Adrenal gland (tissue), 12 donors: ENCODE data around the gene ATF5. TPM values are rescaled to one million over a fixed set of nuclear protein-coding genes. Genes with fewer than 3 reads are reported as not detected.
A peak's percentile ranks its signal among the peaks of the same experiment; 100 is the strongest.

Experiments
- DNase-seq, 7 donors: peaks; one replicate each; pipeline ENCODE4 v3.0.0-alpha.2; 2019 to 2020
- H3K27ac ChIP-seq, 5 donors: fragments of 200-600 bp; sonication (generic) in 4 of 5; 1 replicate in 3 of 5; 2 replicates in 2 of 5; pipeline versions ENCODE4 v1.5.1 to v1.8.0; 2016 to 2020; ENCODE audit warnings: mild to moderate bottlenecking in 1 of 5
- H3K27me3 ChIP-seq: fragments of 200-600 bp; 2 replicates; pipeline ENCODE4 v1.8.0; 2021
- H3K36me3 ChIP-seq, 2 donors: fragments of 200-600 bp; replicated peaks in 1 of 2; 1 replicate in 1 of 2; 2 replicates in 1 of 2; pipeline versions ENCODE4 v1.5.1 to v1.8.0; 2018 to 2022
- H3K4me1 ChIP-seq, 2 donors: fragments of 200-600 bp; replicated peaks in 1 of 2; 1 replicate in 1 of 2; 2 replicates in 1 of 2; pipeline versions ENCODE4 v1.5.1 to v1.8.0; 2018 to 2021
- H3K4me3 ChIP-seq, 4 donors: fragments of 200-600 bp; sonication (generic) in 3 of 4; one replicate each; pipeline ENCODE4 v1.5.1; 2016 to 2018
- H3K9me3 ChIP-seq, 3 donors: fragments of 200-600 bp; sonication (generic) in 1 of 3; replicated peaks in 1 of 3; 1 replicate in 2 of 3; 2 replicates in 1 of 3; pipeline versions ENCODE4 v1.5.1 to v1.8.0; 2016 to 2021
- CTCF ChIP-seq, 6 experiments: fragments of 450-650 bp in 4 of 6; fragments of 200-600 bp in 2 of 6; sonication (generic) in 1 of 6; IDR thresholded peaks; 1 replicate in 5 of 6; 2 replicates in 1 of 6; pipeline versions ENCODE4 v1.5.1 to v1.8.0; 2016 to 2021; ENCODE audit warnings: antibody characterized with exemption in 6 of 6, mild to moderate bottlenecking in 2 of 6, moderate library complexity in 1 of 6
- POLR2A ChIP-seq, 2 donors: fragments of 450-650 bp; IDR thresholded peaks; one replicate each; pipeline ENCODE4 v1.6.1; 2017; ENCODE audit warnings: antibody characterized with exemption in 2 of 2, mild to moderate bottlenecking in 2 of 2, moderate library complexity in 1 of 2
- WGBS, 4 donors: extraction: QIAGEN DNeasy Blood & Tissue Kit in 2 of 4; methylation state at CpG; one replicate each; pipeline versions ENCODE4 v1.1.5 to v1.1.7; 2013 to 2017; 5-methylcytosine and 5-hydroxymethylcytosine counted together
- intact Hi-C, 2 donors: fragments of 100-400 bp; cut with DNase I; formaldehyde crosslinking; loops; one replicate each; pipeline versions ENCODE4 v1.14.1 to v1.15.0; 2022 to 2023
- polyA plus RNA-seq, 3 donors: library from polyadenylated mRNA; stranded (reverse); fragments of 200-250 nt in 2 of 3; fragments of 350-450 nt in 1 of 3; fragmentation: Illumina TruSeq in 1 of 3; extraction: RNeasy Lipid Tissue Mini Kit (QIAGEN cat#74804) in 1 of 3; gene quantifications; one replicate each; pipeline ENCODE4 v1.2.3, GENCODE V29; 2013 to 2014
- total RNA-seq, 9 donors: library from RNA; depleted of rRNA in 4 of 9; stranded (reverse); fragments of >200 nt in 4 of 9; fragments of 120-200 nt in 1 of 9; fragmentation: NEBNext Ultra II Directional in 1 of 9; extraction: Animal tissue kit (Norgen Biotek cat#: 25700) in 1 of 9; gene quantifications; one replicate each; pipeline versions ENCODE4 v1.1.0 to v1.2.4, GENCODE V29; 2013 to 2023
- donor health status: healthy with polysubstance abuse.
- donor health status: Bipolar disorder and iron deficiency.
- donor health status: DM: yes; HTN: yes; CAD: no.
- donor health status: DM: no; HTN: no; CAD: no.
- donor health status: DM: no; HTN: no; CAD: no.
- donor health status: DM: yes; HTN: yes; CAD: no.

The ATF5 gene
- total and polyA plus RNA-seq, 12 donors, result 14.3 to 114 (median 62.2) TPM

DNA sequence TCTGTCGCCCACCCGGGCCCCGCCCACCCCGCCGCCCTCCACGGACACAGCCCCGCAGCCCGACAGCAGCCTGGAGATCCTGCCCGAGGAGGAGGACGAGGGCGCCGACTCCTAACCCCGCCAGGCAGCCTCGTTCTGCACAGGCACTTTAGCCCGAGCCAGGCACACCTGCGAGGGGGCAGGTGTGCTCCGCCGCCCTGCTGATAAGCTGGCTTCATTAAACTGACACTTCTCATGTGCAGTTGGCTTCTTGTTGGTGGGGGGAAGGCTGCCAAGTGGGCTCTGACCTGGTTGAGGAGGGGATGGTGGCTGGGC lies 40.5 kb upstream of the ATF5 start:
- H3K27ac ChIP-seq, result no peak overlapping the region
- DNase-seq, result no peak
- H3K4me1 ChIP-seq, result peaks cover 4 to 9% of the 10 kb centered on the region in 2 donors
- peaks cover 0 to 31% of the 10 kb centered on the region in 2 donors for H3K36me3 ChIP-seq
- no peak overlapping the region for H3K4me3 ChIP-seq
- TF ChIP-seq POLR2A (IDR thresholded peaks at IDR 0.05), result no peak
- no peak for TF ChIP-seq CTCF (IDR thresholded peaks at IDR 0.05)
- no peaks in the 10 kb centered on the region for H3K27me3 ChIP-seq
- no peaks in the 10 kb centered on the region for H3K9me3 ChIP-seq
- 84 to 100% (median 92%) methylated on average over 3 to 18 of the region's 18 CpGs; no CpG with 5 or more reads in 1 of the 4 donors for WGBS, 4 donors
- intact Hi-C loops, result no loop called here

- H3K4me1 ChIP-seq, result peaks cover 4 to 9% of the 10 kb centered on the region in 2 donors
- H3K36me3 ChIP-seq, result peaks cover 0 to 24% of the 10 kb centered on the region in 2 donors
- no peaks in the 10 kb centered on the region for H3K9me3 ChIP-seq
- no peak for DNase-seq
- no peak overlapping the region for H3K27ac ChIP-seq
- 92 to 95% (median 93%) methylated on average over 22 to 23 of the region's 23 CpGs for WGBS, 4 donors
- H3K27me3 ChIP-seq, result no peaks in the 10 kb centered on the region
- TF ChIP-seq POLR2A (IDR thresholded peaks at IDR 0.05) (no peak), CTCF (IDR thresholded peaks at IDR 0.05) (no peak)
- intact Hi-C loops, result no loop called here
- H3K4me3 ChIP-seq, result no peak overlapping the region
These were observed 39.8 kb upstream of the ATF5 start for GRCh38 chr19:49889038-49889686.

DNA sequence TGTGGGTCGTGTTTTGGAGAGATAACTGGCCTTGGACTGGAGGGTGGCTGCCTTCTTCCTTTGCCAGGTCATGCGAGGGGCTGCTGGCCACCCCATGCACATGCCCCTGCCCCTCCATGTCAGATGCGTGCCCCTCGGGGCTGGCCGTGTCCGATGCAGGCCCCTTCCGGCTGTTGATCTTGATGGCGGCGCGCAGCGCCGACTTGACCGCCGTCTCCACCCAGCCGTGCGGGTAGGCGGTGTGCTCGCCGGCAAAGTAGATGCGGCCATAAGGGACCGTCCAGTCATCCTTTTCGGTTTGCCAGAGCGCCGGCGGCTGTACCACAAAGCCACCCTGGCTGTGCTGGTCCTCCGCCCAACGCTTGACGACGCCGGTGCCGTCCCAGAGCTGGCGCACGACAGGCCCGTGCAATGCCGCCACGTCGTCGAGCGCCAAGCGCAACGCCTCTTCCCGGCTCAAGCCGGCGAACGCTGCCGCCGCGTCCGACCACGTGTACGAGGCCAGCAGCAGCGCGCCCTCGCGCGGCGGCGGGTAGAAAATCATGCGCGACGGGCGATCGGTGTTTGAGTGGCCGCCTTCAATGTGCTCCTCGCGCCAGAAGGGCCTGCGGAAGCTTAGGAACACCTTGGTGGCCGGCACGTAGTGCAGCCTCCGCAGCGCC lies 39.2 kb upstream of the ATF5 start:
- peak; percentile 75 to 88 (median 81) for DNase-seq
- H3K9me3 ChIP-seq, result no peaks in the 10 kb centered on the region
- no peaks in the 10 kb centered on the region for H3K27me3 ChIP-seq
- 19 to 70% (median 23%) methylated on average over 3 to 71 of the region's 71 CpGs for WGBS, 4 donors
- intact Hi-C loops, result no loop called here
- peak overlapping the region in 2 of 5 donors; percentile 16 to 38 for H3K27ac ChIP-seq
- TF ChIP-seq CTCF (IDR thresholded peaks at IDR 0.05) (peak; percentile 43 to 87 (median 76)), POLR2A (IDR thresholded peaks at IDR 0.05) (no peak)
- H3K4me1 ChIP-seq, result peaks cover 4 to 9% of the 10 kb centered on the region in 2 donors
- peaks cover 0 to 18% of the 10 kb centered on the region in 2 donors for H3K36me3 ChIP-seq
- H3K4me3 ChIP-seq, result peak overlapping the region in 1 of 4 donors; percentile 40

GRCh38 chr19:49890349-49891311 lies 38.4 kb upstream of the ATF5 start:
- no peaks in the 10 kb centered on the region for H3K27me3 ChIP-seq
- peak overlapping the region in 1 of 4 donors; percentile 40 for H3K4me3 ChIP-seq
- intact Hi-C loops, result no loop called here
- WGBS, 4 donors, result 8 to 19% (median 11%) methylated on average over 5 to 68 of the region's 69 CpGs
- H3K27ac ChIP-seq, result peak overlapping the region in 2 of 5 donors; percentile 16 to 38
- peak in 4 of 7 donors; percentile 41 to 76 (median 62) for DNase-seq
- TF ChIP-seq POLR2A (IDR thresholded peaks at IDR 0.05) (no peak), CTCF (IDR thresholded peaks at IDR 0.05) (peak in 3 of 6 experiments; percentile 4 to 29 (median 24))
- H3K9me3 ChIP-seq, result no peaks in the 10 kb centered on the region
- peaks cover 4 to 9% of the 10 kb centered on the region in 2 donors for H3K4me1 ChIP-seq
- H3K36me3 ChIP-seq, result peaks cover 0 to 10% of the 10 kb centered on the region in 2 donors
